CD4-positive, alpha-beta T cell (primary cell): ENCODE data around the gene CELSR2. TPM values are rescaled to one million over a fixed set of nuclear protein-coding genes. Genes with fewer than 3 reads are reported as not detected.

Source experiments
- ATAC-seq: fragments of 200-7000 bp; cut with Tn5 transposase; one replicate; pipeline ENCODE4 v1.10.0; 2022; ENCODE audit warnings: mild to moderate bottlenecking; ENCODE audit not compliant: poor library complexity
- CTCF ChIA-PET: fragments of 350-600 bp; sonication (Branson Sonifier 250); formaldehyde crosslinking; loops from one replicate; lab custom pipeline; 2021; ENCODE audit warnings: antibody characterized with exemption, inconsistent platforms; lab: Charles Lee
- POLR2A ChIA-PET: fragments of 350-600 bp; sonication (Branson Sonifier 250); formaldehyde crosslinking; loops from one replicate; lab custom pipeline; 2021; ENCODE audit warnings: antibody characterized with exemption, inconsistent platforms; lab: Charles Lee
- DNase-seq, 14 experiments: peaks; one replicate each; pipeline ENCODE4 v3.0.0-alpha.2; 2013 to 2020; ENCODE audit warnings: mixed read lengths in 2 of 14
- H3K27ac ChIP-seq, 2 donors: one replicate each; pipeline versions ENCODE4 v1.5.1 to v1.7.0; 2013; ENCODE audit warnings: low read length in 2 of 2, low read depth in 1 of 2, mild to moderate bottlenecking in 1 of 2
- H3K27me3 ChIP-seq, 2 experiments: 1 replicate in 1 of 2; 2 replicates in 1 of 2; pipeline versions ENCODE4 v1.6.1 to v1.7.0; 2013; ENCODE audit warnings: low read length in 2 of 2, control low read depth in 1 of 2, mild to moderate bottlenecking in 1 of 2, moderate library complexity in 1 of 2; ENCODE audit not compliant: insufficient read depth in 2 of 2, control insufficient read depth in 1 of 2
- H3K36me3 ChIP-seq: one replicate; pipeline ENCODE4 v1.6.1; 2013; ENCODE audit warnings: low read length, control low read depth; ENCODE audit not compliant: insufficient read depth
- H3K4me1 ChIP-seq: one replicate; pipeline ENCODE4 v1.6.1; 2013; ENCODE audit warnings: low read length, control low read depth; ENCODE audit not compliant: insufficient read depth
- H3K4me3 ChIP-seq: one replicate; pipeline ENCODE4 v1.5.1; 2013; ENCODE audit warnings: mild to moderate bottlenecking, low read length, moderate library complexity
- H3K9me3 ChIP-seq, 2 experiments: 1 replicate in 1 of 2; 2 replicates in 1 of 2; pipeline versions ENCODE4 v1.6.1 to v1.7.0; 2013; ENCODE audit warnings: low read length in 2 of 2, mild to moderate bottlenecking in 2 of 2, control low read depth in 1 of 2, moderate library complexity in 1 of 2; ENCODE audit not compliant: control insufficient read depth in 1 of 2, insufficient read depth in 1 of 2
- H3K27ac Mint-ChIP-seq: one replicate; pipeline ENCODE4 v1.8.0; 2020; ENCODE audit warnings: mixed read lengths
- H3K27me3 Mint-ChIP-seq: one replicate; pipeline ENCODE4 v1.8.0; 2021; ENCODE audit warnings: mixed read lengths
- H3K36me3 Mint-ChIP-seq: one replicate; pipeline ENCODE4 v1.8.0; 2021; ENCODE audit warnings: low read depth, mixed read lengths
- H3K4me1 Mint-ChIP-seq: one replicate; pipeline ENCODE4 v1.8.0; 2021; ENCODE audit warnings: low read depth, mixed read lengths
- H3K4me3 Mint-ChIP-seq: one replicate; pipeline ENCODE4 v1.8.0; 2020; ENCODE audit warnings: mild to moderate bottlenecking, mixed read lengths
- H3K9me3 Mint-ChIP-seq: one replicate; pipeline ENCODE4 v1.8.0; 2020; ENCODE audit warnings: mixed read lengths
- CTCF ChIP-seq: fragments of 200-600 bp; IDR thresholded peaks from one replicate; pipeline ENCODE4 v1.8.0; 2022; ENCODE audit warnings: antibody characterized with exemption, mild to moderate bottlenecking
- intact Hi-C, 2 experiments: fragments of 100-400 bp; cut with DNase I in 1 of 2; cut with micrococcal nuclease in 1 of 2; formaldehyde crosslinking; loops; one replicate each; pipeline versions ENCODE4 v1.15.1 to v1.9.0; 2023 to 2025; cut with DNase I, micrococcal nuclease
- total RNA-seq, 174 experiments: library from RNA in 2 of 174; stranded (reverse) in 2 of 174; gene quantifications; one replicate each; pipeline ENCODE4 v1.2.3 and lab custom pipeline; 2021 to 2026

Gene CELSR2
- total RNA-seq, 2 experiments from 2014 or later = 3.6 TPM

- ATAC-seq (no peak), DNase-seq (no peak)
- Mint-ChIP-seq H3K27me3 (no peaks in the 10 kb centered on the region), H3K9me3 (no peaks in the 10 kb centered on the region), H3K4me1 (peaks cover 19% of the 10 kb centered on the region), H3K36me3 (peaks cover 8% of the 10 kb centered on the region), H3K4me3 (no peak overlapping the region), H3K27ac (no peak overlapping the region)
- intact Hi-C loops = loop anchor here (2.0 to 10.0 kb wide), 5 partner anchors 67 to 705 kb away; partner anchors contain the start of genes AHCYL1 (in 1 of the 2), ATXN7L2 (in 1 of the 2) and SARS1 (in 1 of the 2)
- ChIA-PET CTCF (interaction anchor here (1.3 to 3.5 kb wide), 2 partner anchors 253 kb away, joined by 4 to 26 read pairs; no protein-coding TSS in a partner anchor), POLR2A (no interaction called here)
- H3K4me3 ChIP-seq = no peak overlapping the region
- H3K27me3 ChIP-seq = no peaks in the 10 kb centered on the region
- no peak overlapping the region for H3K27ac ChIP-seq
- TF ChIP-seq CTCF = no peak
- H3K36me3 ChIP-seq = no peaks in the 10 kb centered on the region
- no peaks in the 10 kb centered on the region for H3K9me3 ChIP-seq
- H3K4me1 ChIP-seq = peaks cover 34% of the 10 kb centered on the region
Observed at GRCh38 chr1:109279615-109280278, 30.4 kb downstream of the CELSR2 start.

- ChIA-PET POLR2A (no interaction called here), CTCF (interaction anchor here (1.3 kb wide), 1 partner anchor 252 kb away, joined by 4 read pairs; no protein-coding TSS in a partner anchor)
- Mint-ChIP-seq H3K4me1 (peaks cover 19% of the 10 kb centered on the region), H3K4me3 (peak overlapping the region; percentile 74), H3K9me3 (no peaks in the 10 kb centered on the region), H3K27ac (no peak overlapping the region), H3K36me3 (peaks cover 8% of the 10 kb centered on the region), H3K27me3 (no peaks in the 10 kb centered on the region)
- Histone ChIP-seq H3K27ac (no peak overlapping the region), H3K4me1 (peaks cover 34% of the 10 kb centered on the region), H3K36me3 (no peaks in the 10 kb centered on the region), H3K9me3 (no peaks in the 10 kb centered on the region), H3K27me3 (no peaks in the 10 kb centered on the region), H3K4me3 (no peak overlapping the region)
- no peak for DNase-seq
- ATAC-seq = no peak
- TF ChIP-seq CTCF = no peak
- intact Hi-C loops = loop anchor here (2.0 to 10.0 kb wide), 5 partner anchors 69 to 704 kb away; partner anchors contain the start of genes AHCYL1 (in 1 of the 2), ATXN7L2 (in 1 of the 2) and SARS1 (in 1 of the 2)
Observed at GRCh38 chr1:109280862-109281261, 31.5 kb downstream of the CELSR2 start.

GRCh38 chr1:109281680-109282496, 32.5 kb downstream of the CELSR2 start:
- Histone ChIP-seq H3K9me3 (no peaks in the 10 kb centered on the region), H3K27me3 (no peaks in the 10 kb centered on the region), H3K36me3 (no peaks in the 10 kb centered on the region), H3K4me1 (peaks cover 34% of the 10 kb centered on the region), H3K4me3 (peak overlapping the region; percentile 70), H3K27ac (no peak overlapping the region)
- peak overlapping the region; percentile 94 for H3K4me3 Mint-ChIP-seq
- POLR2A ChIA-PET = interaction anchor here (1.4 to 1.5 kb wide), 3 partner anchors 32 to 82 kb away, joined by 3 to 6 read pairs (median 4); partner anchors contain the start of genes CELSR2 and SARS1
- H3K27me3 Mint-ChIP-seq = no peaks in the 10 kb centered on the region
- TF ChIP-seq CTCF = no peak
- H3K9me3 Mint-ChIP-seq = no peaks in the 10 kb centered on the region
- DNase-seq = peak in 2 of 14 experiments; percentile 30 to 33
- intact Hi-C loops = loop anchor here (2.0 to 10.0 kb wide), 5 partner anchors 70 to 703 kb away; partner anchors contain the start of genes AHCYL1 (in 1 of the 2), ATXN7L2 (in 1 of the 2) and SARS1 (in 1 of the 2)
- ATAC-seq = no peak
- peaks cover 8% of the 10 kb centered on the region for H3K36me3 Mint-ChIP-seq
- H3K4me1 Mint-ChIP-seq = peaks cover 19% of the 10 kb centered on the region
- no peak overlapping the region for H3K27ac Mint-ChIP-seq
- CTCF ChIA-PET = interaction anchor here (1.7 to 2.1 kb wide), 3 partner anchors 117 to 251 kb away, joined by 6 to 15 read pairs (median 12); partner anchors contain the start of genes CYB561D1 and SORT1
